ENCODE measurements around the gene SLC29A2. TPM values are rescaled to one million over a fixed set of nuclear protein-coding genes. Genes with fewer than 3 reads are reported as not detected.
A peak's percentile ranks its signal among the peaks of the same experiment; 100 is the strongest.

SLC29A2 gene
- total RNA-seq, 1 donor from 2014 or later, result 5.7 TPM

DNA sequence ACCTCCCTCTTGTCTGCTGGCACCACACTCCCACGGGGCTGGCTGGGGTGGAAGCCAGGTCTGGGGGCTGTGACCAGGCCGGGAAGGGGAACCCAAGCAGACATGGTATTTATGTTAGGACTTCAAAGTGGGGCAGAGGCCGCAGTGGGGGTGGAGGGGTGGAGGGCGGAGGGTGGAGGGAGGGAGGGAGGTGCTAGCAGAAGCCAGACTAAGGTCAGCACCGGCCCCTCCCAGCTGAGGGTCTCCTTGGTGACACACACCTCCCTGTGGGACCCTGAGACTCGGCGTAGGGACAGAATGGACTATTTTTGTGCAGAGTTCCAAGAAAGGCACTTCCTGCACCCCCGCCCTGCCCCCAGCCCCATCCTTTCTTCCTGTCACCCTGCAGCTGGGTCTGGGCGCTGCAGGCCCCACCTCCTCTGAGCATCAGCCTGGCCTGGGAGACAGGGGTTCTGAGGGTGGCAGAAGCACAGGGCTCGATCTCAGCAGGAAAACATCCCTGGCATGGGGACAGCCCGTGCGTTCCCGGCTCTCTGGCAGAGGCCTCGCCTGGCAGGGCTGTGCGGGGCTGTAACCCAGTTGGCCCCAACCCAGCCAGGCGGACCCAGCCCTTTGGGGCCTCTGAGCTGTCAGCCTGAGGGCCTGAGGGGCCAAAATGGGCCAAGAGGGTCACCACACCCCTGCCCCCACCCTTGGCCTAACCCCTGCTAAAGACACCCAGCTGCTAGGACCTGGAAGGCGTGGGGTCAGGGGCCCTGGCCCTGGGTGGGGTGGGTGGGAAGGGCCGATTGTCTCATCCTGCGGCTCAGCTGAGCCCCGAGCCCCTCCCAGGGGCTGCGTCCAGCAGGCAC lies 45.1 kb downstream of the SLC29A2 start:
- Mint-ChIP-seq H3K4me1 (ENCODE audit: unreplicated experiment) (peaks cover 22% of the 10 kb centered on the region), H3K9me3 (ENCODE audit: unreplicated experiment) (no peaks in the 10 kb centered on the region), H3K27ac (ENCODE audit: unreplicated experiment) (no peak overlapping the region), H3K4me3 (ENCODE audit: unreplicated experiment) (no peak overlapping the region), H3K36me3 (ENCODE audit: low read depth, unreplicated experiment) (peaks cover 8% of the 10 kb centered on the region), H3K27me3 (ENCODE audit: unreplicated experiment) (peaks cover 13% of the 10 kb centered on the region)
- DNase-seq (ENCODE audit: low spot score), result no peak
- TF ChIP-seq, protein P1, sequence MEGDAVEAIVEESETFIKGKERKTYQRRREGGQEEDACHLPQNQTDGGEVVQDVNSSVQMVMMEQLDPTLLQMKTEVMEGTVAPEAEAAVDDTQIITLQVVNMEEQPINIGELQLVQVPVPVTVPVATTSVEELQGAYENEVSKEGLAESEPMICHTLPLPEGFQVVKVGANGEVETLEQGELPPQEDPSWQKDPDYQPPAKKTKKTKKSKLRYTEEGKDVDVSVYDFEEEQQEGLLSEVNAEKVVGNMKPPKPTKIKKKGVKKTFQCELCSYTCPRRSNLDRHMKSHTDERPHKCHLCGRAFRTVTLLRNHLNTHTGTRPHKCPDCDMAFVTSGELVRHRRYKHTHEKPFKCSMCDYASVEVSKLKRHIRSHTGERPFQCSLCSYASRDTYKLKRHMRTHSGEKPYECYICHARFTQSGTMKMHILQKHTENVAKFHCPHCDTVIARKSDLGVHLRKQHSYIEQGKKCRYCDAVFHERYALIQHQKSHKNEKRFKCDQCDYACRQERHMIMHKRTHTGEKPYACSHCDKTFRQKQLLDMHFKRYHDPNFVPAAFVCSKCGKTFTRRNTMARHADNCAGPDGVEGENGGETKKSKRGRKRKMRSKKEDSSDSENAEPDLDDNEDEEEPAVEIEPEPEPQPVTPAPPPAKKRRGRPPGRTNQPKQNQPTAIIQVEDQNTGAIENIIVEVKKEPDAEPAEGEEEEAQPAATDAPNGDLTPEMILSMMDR (IDR thresholded peaks at IDR 0.05; ENCODE audit: unreplicated experiment), result no peak

DNA sequence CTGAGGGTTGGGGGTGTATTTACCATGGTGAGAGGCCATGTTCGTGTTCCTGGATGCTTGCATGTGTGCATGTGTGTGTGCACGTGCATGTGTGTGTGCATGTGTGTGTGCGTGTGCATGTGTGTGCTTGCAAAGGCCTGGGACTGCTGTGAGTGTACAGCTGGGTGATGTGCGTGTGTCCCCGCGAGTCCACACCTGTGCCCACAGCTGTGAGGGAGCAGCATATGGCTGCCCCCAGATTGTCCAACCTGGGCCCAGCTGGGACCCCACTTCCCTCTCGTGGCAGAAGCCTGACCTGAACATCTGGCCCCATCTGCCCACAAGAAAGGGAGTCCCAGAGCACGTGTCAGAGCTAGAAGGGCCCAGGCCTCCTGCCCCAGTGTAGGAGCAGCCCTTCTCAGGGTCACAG lies 46.3 kb downstream of the SLC29A2 start:
- Mint-ChIP-seq H3K9me3 (ENCODE audit: unreplicated experiment) (no peaks in the 10 kb centered on the region), H3K27ac (ENCODE audit: unreplicated experiment) (no peak overlapping the region), H3K4me1 (ENCODE audit: unreplicated experiment) (peaks cover 22% of the 10 kb centered on the region), H3K4me3 (ENCODE audit: unreplicated experiment) (no peak overlapping the region), H3K36me3 (ENCODE audit: low read depth, unreplicated experiment) (peaks cover 8% of the 10 kb centered on the region), H3K27me3 (ENCODE audit: unreplicated experiment) (peaks cover 16% of the 10 kb centered on the region)
- TF ChIP-seq, protein P1 (IDR thresholded peaks at IDR 0.05; ENCODE audit: unreplicated experiment), result no peak
- no peak for DNase-seq (ENCODE audit: low spot score)

DNA sequence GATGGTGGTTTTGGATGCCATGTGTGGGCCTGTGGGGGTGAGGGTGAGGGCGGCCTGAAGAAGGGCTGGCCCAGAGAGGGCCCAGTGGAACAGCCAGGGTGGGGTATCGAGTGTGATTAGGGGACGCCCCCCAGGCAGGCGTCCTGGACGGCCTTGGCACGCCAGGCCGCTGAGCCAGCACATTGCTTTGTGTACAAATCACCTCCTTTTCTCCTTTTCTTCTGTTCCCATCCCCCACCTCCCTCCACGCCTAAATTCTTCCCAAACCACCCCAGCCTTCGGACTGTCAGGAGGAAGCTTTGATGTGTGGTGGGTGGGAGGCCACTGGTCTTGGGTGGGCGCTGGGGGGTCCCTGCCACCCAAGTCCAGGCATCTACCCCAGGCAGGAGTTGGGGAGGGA lies 46.9 kb downstream of the SLC29A2 start:
- TF ChIP-seq, protein P1 (IDR thresholded peaks at IDR 0.05; ENCODE audit: unreplicated experiment), result no peak
- H3K36me3 Mint-ChIP-seq (ENCODE audit: low read depth, unreplicated experiment), result peaks cover 8% of the 10 kb centered on the region

DNA sequence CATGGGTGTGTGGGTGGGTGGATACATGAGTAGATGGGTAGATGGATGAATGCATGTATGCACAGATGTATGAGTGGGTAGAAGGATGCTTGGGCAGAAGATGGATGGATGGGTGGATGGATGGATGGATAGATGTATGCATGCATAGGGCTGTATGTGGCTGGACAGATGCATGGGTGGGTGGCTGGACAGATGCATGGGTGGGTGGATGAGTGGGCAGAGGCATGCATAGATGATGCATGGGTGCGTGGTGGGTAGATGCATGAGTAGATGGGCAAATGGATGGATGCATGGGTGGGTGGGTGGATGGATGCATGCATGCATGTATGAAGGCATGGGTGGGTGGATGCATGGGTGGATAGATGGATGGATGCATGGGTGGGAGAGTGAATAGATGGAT lies 47.9 kb downstream of the SLC29A2 start:
- peaks cover 15% of the 10 kb centered on the region for H3K27me3 Mint-ChIP-seq (ENCODE audit: unreplicated experiment)
- TF ChIP-seq, protein P1 (IDR thresholded peaks at IDR 0.05; ENCODE audit: unreplicated experiment), result no peak

More for the DNA sequence above, 46.9 kb downstream of the SLC29A2 start:
- DNase-seq (ENCODE audit: low spot score), result no peak
- Mint-ChIP-seq H3K4me1 (ENCODE audit: unreplicated experiment) (peaks cover 22% of the 10 kb centered on the region), H3K27ac (ENCODE audit: unreplicated experiment) (no peak overlapping the region), H3K27me3 (ENCODE audit: unreplicated experiment) (peaks cover 16% of the 10 kb centered on the region), H3K4me3 (ENCODE audit: unreplicated experiment) (no peak overlapping the region), H3K9me3 (ENCODE audit: unreplicated experiment) (no peaks in the 10 kb centered on the region)

More for the DNA sequence above, 47.9 kb downstream of the SLC29A2 start:
- no peak for DNase-seq (ENCODE audit: low spot score)
- Mint-ChIP-seq H3K4me3 (ENCODE audit: unreplicated experiment) (peak overlapping the region; percentile 65), H3K9me3 (ENCODE audit: unreplicated experiment) (no peaks in the 10 kb centered on the region), H3K36me3 (ENCODE audit: low read depth, unreplicated experiment) (peaks cover 7% of the 10 kb centered on the region), H3K4me1 (ENCODE audit: unreplicated experiment) (peaks cover 23% of the 10 kb centered on the region), H3K27ac (ENCODE audit: unreplicated experiment) (peak overlapping the region; percentile 70)
